HG03039 (cell line): Measurements from ENCODE around the gene MRC2.
A peak's percentile ranks its signal among the peaks of the same experiment; 100 is the strongest.

Source experiments
- ATAC-seq: cut with Tn5 transposase; IDR thresholded peaks from one replicate; pipeline ENCODE4 v1.9.1; 2021; ENCODE audit warnings: mild to moderate bottlenecking, moderate library complexity; ENCODE audit not compliant: unreplicated experiment

MRC2 gene

GRCh38 chr17:62714016-62714777 is 86.7 kb downstream of the MRC2 start:
- ATAC-seq = no peak

DNA sequence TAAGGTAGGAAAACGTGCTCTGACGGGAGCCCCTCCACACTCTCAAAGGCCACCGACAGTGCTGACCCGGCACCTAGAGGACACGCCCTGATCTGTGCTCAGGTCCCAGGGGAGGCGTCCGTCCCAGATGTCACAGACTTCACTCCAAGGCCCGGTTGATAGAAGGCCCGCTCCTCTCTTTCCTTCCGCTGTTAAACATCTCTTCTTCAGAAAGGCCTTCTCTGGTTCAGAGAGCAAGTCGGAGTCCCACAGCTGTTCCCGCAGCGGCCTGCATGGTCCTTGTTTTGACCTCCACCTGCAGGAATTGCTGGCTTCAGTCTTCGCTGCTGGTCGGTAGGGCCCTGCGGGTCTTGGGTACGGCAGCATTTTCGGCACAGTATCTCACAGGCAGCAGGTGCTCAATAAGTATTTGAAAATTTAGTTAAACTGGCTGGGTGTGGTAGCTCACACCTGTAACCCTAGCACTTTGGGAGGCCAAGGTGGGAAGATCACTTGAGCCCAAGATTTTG is 88.5 kb downstream of the MRC2 start:
- ATAC-seq = no peak

DNA sequence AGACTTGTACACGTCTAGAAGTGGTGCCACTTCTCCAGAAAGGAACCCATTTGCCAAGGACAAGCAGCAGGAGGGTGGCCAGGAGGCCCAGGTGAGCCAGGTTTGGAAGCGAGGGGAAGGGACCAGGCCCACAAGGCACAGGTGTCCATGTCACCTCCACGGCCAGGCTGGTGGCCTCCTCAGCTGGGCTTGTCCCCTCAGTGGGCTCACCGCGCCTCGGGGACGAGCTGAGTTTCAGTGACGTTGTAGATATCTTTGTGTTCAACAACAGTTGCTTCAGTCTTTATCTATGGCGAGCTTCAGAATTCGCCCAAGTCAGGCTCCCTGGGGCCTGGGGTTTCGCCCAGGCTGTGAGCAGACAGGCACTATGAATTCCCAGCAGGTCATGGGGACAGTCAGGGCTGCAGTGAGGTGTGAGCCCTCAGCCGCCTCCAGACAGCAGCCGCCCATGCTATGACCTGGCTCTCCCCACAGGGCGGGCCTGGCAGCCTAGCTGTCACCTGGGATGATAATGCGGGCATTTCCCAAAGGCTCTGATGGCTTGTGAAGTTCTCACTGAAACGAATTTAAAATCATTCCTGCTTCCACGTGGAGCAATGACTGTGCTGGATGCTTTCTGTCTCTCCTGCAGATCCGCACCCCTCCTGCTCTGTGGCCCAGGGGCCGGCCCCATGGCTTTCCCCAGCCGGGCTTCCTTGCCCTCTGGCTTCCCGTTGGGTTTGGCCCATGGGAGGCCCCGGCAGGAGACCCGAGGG is 89.5 kb downstream of the MRC2 start:
- no peak for ATAC-seq

DNA sequence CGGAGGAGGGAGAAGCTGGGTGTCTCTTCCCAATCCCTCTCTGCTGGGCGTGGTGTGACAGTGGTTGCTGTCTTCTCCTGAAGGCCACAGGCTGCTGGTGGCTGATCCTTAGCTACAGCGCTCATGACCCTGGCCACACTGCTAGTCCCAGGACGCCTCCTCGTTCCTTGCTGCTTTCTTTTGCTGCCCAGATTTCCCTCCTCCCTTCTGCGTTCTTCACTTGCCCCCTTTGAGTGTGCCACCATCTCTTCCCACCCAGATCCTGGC is 90.1 kb downstream of the MRC2 start:
- ATAC-seq = no peak

DNA sequence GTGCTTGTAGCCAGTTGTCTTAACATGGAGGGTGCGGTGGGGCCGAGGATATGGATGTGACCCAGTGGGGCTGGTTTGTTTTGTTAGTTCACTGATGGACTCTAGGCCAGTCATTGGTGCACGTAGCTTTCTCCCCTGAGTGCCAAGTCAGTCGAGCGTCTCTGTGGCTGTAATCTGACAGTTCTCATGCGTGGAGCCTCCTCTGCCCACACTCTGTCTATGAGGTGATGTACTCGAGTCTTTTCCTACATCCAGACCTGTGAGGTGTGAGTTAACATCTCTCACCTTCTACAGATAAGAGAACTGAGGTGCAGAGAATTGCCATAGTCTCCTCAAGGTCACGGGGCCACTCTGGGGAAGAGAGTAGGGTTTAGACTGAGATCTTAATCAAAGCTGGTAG is 90.4 kb downstream of the MRC2 start:
- ATAC-seq = no peak

DNA sequence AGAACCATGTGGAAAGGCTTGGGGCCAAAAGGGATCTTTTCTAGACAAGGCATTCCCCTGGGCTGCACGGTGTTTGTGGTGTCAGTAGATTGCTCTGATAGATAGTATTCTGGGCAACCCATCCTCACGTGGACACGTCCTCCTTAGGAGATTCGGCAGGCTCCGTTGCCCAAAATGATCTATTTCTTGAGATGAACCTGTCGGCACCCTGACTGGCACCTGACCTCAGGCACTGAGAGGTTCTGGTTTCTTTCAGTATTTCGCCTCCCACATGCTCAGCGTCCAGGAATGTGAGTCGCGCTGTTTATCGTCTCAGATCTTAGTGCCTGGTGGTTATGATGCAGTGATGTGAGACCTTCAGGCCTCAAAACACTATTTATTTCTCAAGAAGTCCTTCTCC is 91.0 kb downstream of the MRC2 start:
- ATAC-seq = no peak

DNA sequence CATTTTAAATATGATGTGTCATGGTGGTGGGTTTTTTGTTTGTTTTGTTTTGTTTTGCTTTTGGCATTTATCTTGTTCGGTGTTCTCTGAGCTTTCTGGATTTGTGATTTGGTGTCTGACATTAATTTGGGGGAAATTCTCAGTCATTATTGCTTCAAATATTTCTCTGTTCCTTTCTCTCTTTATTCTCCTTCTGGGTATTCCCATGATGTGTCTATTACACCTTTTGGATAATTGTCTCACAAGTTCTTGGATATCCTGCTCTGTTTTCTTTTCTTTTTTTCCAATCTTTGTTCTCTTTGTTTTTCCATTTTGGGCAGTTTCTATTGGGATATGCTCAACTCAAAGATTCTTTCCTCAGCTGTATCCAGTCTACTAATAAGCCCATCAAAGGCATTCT is 92.1 kb downstream of the MRC2 start:
- no peak for ATAC-seq

- no peak for ATAC-seq
These were observed 92.8 kb downstream of the MRC2 start for GRCh38 chr17:62720126-62720850.

- no peak for ATAC-seq
These were observed 95.2 kb downstream of the MRC2 start for GRCh38 chr17:62722625-62723024.

GRCh38 chr17:62723842-62724241 is 96.4 kb downstream of the MRC2 start:
- ATAC-seq = no peak

DNA sequence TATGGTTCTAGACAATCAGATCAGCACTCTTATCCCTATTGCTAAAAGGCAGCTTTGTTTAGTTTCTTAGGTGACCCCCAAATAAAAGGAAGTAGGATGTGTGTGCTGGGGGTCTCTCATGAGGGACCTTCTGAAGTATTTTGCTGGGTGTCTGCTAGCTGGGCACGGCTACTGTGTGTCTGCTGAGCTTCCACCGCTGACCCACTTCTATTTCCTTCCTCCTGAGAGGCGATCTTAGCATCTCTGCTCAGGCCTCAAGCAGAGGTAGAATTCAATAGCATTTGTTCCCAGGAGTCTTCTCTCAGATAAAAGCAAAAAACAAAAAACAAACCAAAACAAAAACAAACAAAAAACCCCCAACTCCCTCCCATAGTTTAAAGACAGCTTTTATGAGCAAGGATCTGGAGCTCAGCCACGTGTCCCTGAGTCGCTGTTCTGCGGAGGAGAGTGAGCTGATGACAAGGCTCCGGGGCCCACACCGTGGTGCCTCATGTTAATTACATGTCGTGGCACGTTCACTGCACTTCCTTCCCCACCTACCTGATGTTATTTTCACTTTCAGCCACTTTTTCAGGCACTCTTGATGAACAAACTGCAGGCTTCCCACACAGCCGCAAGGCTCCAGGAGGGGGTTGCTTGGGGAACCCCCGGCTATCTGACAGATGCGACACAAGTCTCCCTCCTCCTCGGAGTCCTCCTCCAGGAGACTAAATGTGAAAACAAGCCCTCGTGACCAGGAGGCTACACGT is 97.1 kb downstream of the MRC2 start:
- ATAC-seq = peak; percentile 89

GRCh38 chr17:62725791-62726249 is 98.3 kb downstream of the MRC2 start:
- no peak for ATAC-seq

DNA sequence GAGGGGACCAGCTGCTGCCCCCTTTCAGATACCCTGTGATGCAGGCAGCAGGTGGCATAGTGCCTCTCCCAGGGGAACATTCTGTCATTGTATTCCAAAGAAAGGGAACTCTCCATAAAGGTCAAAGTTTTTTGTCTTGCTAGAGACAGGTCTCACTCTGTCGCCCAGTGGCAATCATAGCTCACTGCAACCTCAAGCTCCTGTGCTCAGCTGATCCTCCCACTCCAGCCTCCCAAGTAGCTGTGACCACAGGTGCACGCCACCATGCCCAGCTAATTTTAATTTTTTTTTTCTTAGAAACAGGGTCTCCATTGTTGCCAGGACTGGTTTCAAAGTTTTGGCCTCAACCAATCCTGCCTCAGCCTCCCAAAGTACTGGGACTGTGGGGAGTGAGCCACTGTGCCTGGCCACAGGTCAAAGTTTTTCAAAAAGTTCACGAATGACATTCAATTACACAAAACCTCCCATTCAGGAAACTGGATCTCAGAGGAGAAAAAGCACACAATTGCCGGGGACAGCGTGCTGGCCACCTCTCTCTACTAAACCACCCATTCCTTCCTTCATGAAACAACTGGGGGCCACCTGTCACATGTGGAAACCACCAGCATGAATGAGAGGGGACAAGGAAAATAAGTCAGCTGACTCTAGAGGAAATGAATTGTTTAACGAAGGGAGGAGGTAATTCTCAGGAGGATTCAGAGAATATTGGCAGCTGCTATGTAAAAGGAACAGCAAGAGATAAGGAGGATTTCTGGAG is 100.6 kb downstream of the MRC2 start:
- no peak for ATAC-seq

DNA sequence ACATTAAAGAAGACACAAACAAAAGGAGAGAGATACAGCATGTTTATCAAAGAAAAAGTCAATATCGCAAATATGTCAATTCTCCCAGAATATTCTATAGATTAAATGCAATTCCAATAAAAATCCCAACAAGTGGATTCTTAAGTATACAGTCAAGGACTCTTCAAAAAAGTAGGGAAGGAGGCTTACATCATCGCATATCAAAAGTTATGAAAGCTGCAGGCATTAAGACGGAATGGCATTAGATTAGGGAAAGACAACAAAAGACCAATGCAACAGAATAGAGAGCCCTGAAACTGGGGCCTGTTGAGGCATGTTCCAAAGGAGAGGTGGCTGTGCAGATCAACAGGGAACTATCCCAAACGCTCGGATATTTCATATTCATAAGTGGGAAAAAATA is 104.7 kb downstream of the MRC2 start:
- no peak for ATAC-seq

- no peak for ATAC-seq
These were observed 107.7 kb downstream of the MRC2 start for GRCh38 chr17:62735044-62735651.

DNA sequence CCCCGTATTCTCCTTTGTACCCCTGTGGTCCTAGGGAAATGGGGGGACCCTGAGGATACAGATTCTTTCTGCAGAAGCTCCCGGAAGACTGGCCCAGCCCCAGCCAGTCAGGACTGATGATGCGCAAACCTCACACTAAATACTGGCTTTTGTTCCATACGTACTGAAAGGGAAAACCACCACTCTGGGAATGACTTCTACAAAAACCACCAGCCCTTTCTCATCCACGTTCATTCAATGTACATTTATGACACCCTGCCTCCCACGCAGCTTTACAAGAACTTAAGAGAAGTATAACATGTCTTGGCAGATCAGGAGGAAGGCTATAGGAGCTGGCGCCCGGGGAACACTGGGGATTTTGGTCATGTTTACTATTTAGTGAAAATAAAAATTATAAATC is 110.0 kb downstream of the MRC2 start:
- ATAC-seq = peak; percentile 60

DNA sequence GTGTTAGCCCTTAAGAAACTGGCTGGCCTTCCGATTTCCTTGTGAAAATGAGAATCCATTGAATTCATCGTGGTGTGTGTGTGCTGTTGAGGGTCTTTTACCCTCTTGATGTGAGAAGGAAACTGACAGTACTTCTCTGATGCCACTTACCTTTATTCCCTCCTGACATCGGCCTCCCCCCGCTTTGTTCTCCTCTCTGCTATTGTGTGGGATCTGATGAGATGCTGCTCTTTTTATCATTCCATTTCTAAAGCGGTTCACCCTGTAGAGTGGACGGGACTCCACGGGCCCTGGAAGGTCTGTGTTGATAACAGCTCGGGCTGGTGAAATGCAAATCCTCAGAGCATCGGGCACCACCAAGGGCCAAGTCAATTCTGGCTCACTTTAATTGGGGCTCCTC is 110.8 kb downstream of the MRC2 start:
- no peak for ATAC-seq

- no peak for ATAC-seq
These were observed 112.3 kb downstream of the MRC2 start for GRCh38 chr17:62739645-62740388.

- ATAC-seq = peak; percentile 60
These were observed 113.8 kb downstream of the MRC2 start for GRCh38 chr17:62741290-62741689.
